PC-3 (cell line): Measurements from ENCODE around the gene GP1BA. TPM values are rescaled to one million over a fixed set of nuclear protein-coding genes. Genes with fewer than 3 reads are reported as not detected.

Experiments used
- ATAC-seq: fragments of 200-7000 bp; cut with Tn5 transposase; 2 replicates; pipeline ENCODE4 v1.9.1; 2020; ENCODE audit warnings: mild to moderate bottlenecking, moderate library complexity
- BruUV-seq: library from RNA; stranded (reverse); fragments of 400-500 nt; replicated peaks from 2 replicates; lab custom pipeline; 2021; lab: Mats Ljungman, UMichigan
- CTCF ChIA-PET: fragments of 300-600 bp; sonication (Branson Sonifier 250); formaldehyde crosslinking; loops from one replicate; lab custom pipeline; 2022; ENCODE audit warnings: antibody characterized with exemption; lab: Charles Lee
- POLR2A ChIA-PET: fragments of 300-600 bp; sonication (Branson Sonifier 250); formaldehyde crosslinking; loops from one replicate; lab custom pipeline; 2022; ENCODE audit warnings: antibody characterized with exemption; ENCODE audit not compliant: unreplicated experiment; lab: Charles Lee
- DNase-seq: peaks from one replicate; pipeline ENCODE4 v3.0.0-alpha.2; 2015
- H2AFZ ChIP-seq: fragments of 300-600 bp; sonication (generic); 2 replicates; pipeline ENCODE4 v1.6.0; 2016; ENCODE audit warnings: antibody characterized with exemption, low read length
- H3F3A ChIP-seq: fragments of 300-600 bp; sonication (generic); one replicate; pipeline ENCODE4 v1.6.0; 2017; ENCODE audit warnings: antibody characterized with exemption, low read length, control low read depth, mild to moderate bottlenecking; ENCODE audit not compliant: unreplicated experiment
- H3K27ac ChIP-seq: fragments of 300-600 bp; sonication (generic); 2 replicates; pipeline ENCODE4 v1.5.1; 2016; ENCODE audit warnings: mild to moderate bottlenecking, low read length
- H3K27me3 ChIP-seq: fragments of 300-600 bp; sonication (generic); 2 replicates; pipeline ENCODE4 v1.6.1; 2016; ENCODE audit warnings: low read length, mixed read lengths
- H3K36me3 ChIP-seq: fragments of 300-600 bp; sonication (generic); 2 replicates; pipeline ENCODE4 v1.6.1; 2016; ENCODE audit warnings: low read depth, mixed run types, low read length, mixed read lengths
- H3K4me1 ChIP-seq: fragments of 300-600 bp; sonication (generic); 2 replicates; pipeline ENCODE4 v1.5.1; 2016; ENCODE audit warnings: low read length; ENCODE audit not compliant: insufficient read depth
- H3K4me2 ChIP-seq: fragments of 300-600 bp; sonication (generic); 2 replicates; pipeline ENCODE4 v1.6.0; 2016; ENCODE audit warnings: low read length
- H3K4me3 ChIP-seq: fragments of 300-600 bp; sonication (generic); 2 replicates; pipeline ENCODE4 v1.5.1; 2016; ENCODE audit warnings: mild to moderate bottlenecking, low read length, mixed read lengths
- H3K79me2 ChIP-seq: fragments of 300-600 bp; sonication (generic); 2 replicates; pipeline ENCODE4 v1.6.1; 2017; ENCODE audit warnings: low read length, mixed read lengths
- H3K9ac ChIP-seq: fragments of 300-600 bp; sonication (generic); 2 replicates; pipeline ENCODE4 v1.6.0; 2016; ENCODE audit warnings: mild to moderate bottlenecking, low read length
- H3K9me2 ChIP-seq: fragments of 300-600 bp; sonication (generic); replicated peaks from 2 replicates; pipeline ENCODE4 v1.6.1; 2016; ENCODE audit warnings: mixed run types, low read length, mixed read lengths
- H3K9me3 ChIP-seq: fragments of 300-600 bp; sonication (generic); 2 replicates; pipeline ENCODE4 v1.6.1; 2016; ENCODE audit warnings: low read length, mixed read lengths
- H4K20me1 ChIP-seq: fragments of 300-600 bp; sonication (generic); 2 replicates; pipeline ENCODE4 v1.6.1; 2016; ENCODE audit warnings: low read length, mixed read lengths
- EZH2 ChIP-seq: fragments of 300-600 bp; sonication (generic); IDR thresholded peaks from one replicate; pipeline ENCODE4 v1.6.1; 2017; ENCODE audit warnings: antibody characterized with exemption, mild to moderate bottlenecking, low read length; ENCODE audit not compliant: unreplicated experiment
- EZH2phosphoT487 ChIP-seq: fragments of 300-600 bp; sonication (generic); IDR thresholded peaks from 2 replicates; pipeline ENCODE4 v1.6.1; 2018; ENCODE audit warnings: mild to moderate bottlenecking, antibody characterized with exemption, low read length, borderline replicate concordance
- intact Hi-C: fragments of 100-400 bp; cut with micrococcal nuclease; formaldehyde crosslinking; loops from 2 replicates; pipeline ENCODE4 v1.9.0; 2023
- total RNA-seq: library from RNA; depleted of rRNA; stranded (reverse); fragments of >200 nt; gene quantifications from 2 replicates; pipeline ENCODE4 v1.2.3, GENCODE V29; 2014
- TF ChIP-seq, protein P1 (sequence below): fragments of 300-600 bp; sonication (generic); conservative IDR thresholded peaks from 2 replicates; pipeline ENCODE4 v1.5.1; 2017; ENCODE audit warnings: antibody characterized with exemption, low read depth, mild to moderate bottlenecking, low read length

Gene GP1BA
- total RNA-seq, 1 experiment from 2014 or later: not detected

DNA sequence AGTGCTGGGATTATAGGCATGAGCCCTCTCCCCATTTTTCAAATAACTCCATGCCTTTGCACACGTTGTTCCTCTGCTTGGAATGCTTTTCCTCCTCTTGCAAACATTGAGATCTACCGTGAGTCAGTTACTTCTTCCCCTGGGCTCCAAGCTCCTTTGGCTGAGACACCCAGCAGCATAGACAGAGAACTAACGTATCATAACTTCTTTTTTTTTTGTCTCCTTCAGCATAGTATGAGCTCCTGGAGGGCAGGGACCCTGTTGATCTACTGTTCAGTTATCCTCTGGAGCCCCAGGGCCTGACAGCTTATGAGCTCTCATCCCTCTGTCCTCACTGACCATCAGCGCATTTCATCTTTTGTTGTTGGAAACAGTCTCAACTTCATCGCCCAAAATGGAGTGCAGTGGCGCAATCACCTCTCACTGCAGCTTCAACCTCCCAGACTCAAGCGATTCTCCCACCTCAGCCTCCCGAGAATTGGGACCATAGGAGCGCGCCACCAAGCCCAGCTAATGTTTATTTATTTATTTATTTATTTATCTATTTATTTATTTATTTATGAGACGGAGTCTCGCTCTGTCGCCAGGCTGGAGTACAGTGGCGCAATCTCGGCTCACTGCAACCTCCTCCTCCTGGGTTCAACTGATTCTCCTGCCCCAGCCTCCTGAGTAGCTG lies 33.4 kb downstream of the GP1BA start:
- no peaks in the 10 kb centered on the region for H3F3A ChIP-seq
- H4K20me1 ChIP-seq: no peaks in the 10 kb centered on the region
- no peak overlapping the region for H2AFZ ChIP-seq
- peaks cover 12% of the 10 kb centered on the region; the same call in 1 of the 2 replicates for H3K79me2 ChIP-seq
- ChIA-PET CTCF (interaction anchor here (2.3 kb wide), 1 partner anchor 56 kb away, joined by 11 read pairs; no protein-coding TSS in a partner anchor), POLR2A (interaction anchor here (0.6 kb wide), 1 partner anchor 20 kb away, joined by 3 read pairs; no protein-coding TSS in a partner anchor)
- H3K4me3 ChIP-seq: no peak overlapping the region
- DNase-seq: no peak
- intact Hi-C loops: no loop called here
- H3K9me2 ChIP-seq: no peaks in the 10 kb centered on the region
- H3K4me1 ChIP-seq: peaks cover 23% of the 10 kb centered on the region
- TF ChIP-seq EZH2phosphoT487 (no peak), EZH2 (no peak)
- TF ChIP-seq, protein P1, sequence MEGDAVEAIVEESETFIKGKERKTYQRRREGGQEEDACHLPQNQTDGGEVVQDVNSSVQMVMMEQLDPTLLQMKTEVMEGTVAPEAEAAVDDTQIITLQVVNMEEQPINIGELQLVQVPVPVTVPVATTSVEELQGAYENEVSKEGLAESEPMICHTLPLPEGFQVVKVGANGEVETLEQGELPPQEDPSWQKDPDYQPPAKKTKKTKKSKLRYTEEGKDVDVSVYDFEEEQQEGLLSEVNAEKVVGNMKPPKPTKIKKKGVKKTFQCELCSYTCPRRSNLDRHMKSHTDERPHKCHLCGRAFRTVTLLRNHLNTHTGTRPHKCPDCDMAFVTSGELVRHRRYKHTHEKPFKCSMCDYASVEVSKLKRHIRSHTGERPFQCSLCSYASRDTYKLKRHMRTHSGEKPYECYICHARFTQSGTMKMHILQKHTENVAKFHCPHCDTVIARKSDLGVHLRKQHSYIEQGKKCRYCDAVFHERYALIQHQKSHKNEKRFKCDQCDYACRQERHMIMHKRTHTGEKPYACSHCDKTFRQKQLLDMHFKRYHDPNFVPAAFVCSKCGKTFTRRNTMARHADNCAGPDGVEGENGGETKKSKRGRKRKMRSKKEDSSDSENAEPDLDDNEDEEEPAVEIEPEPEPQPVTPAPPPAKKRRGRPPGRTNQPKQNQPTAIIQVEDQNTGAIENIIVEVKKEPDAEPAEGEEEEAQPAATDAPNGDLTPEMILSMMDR: no peak
- H3K27ac ChIP-seq: no peak overlapping the region
- no peak overlapping the region for H3K9ac ChIP-seq
- no peak for ATAC-seq
- H3K27me3 ChIP-seq: no peaks in the 10 kb centered on the region
- H3K4me2 ChIP-seq: no peak overlapping the region
- no peaks in the 10 kb centered on the region for H3K9me3 ChIP-seq
- BruUV-seq: no TSS peak
- no peaks in the 10 kb centered on the region; the same call in 1 of the 2 replicates for H3K36me3 ChIP-seq

DNA sequence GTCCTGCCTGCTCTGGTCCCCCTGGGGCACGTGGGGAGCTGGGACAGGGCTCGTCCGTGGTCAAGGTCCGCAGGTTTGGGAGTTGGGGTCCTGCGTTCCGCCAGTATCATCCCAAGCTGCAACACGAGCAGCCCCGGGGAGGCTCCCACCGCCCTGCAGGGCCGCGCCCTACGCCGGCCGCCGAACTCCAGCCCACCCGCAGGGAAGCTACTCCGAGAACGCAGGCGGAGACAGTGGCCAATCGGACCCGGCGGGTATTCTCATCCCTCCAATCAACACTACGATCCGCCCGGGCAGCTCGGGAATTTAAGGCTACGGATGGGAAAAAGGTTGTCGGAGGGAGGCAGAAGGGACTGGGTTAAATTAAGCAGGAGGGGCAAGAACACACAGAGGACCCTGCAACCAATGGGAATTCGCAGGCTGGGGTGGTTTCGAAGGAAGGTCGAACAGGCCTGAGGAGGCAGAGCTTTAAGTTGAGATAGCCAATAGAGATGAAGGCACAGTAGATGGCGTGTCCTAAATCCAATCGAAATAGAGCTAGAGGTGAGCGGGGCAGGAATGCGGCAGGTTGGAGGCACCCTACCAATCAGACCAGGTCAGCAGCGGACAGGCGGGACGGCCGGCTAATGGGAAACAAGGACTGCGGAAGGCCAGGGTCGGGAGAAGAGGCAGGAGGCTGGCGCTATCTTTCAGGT lies 34.9 kb downstream of the GP1BA start:
- no peaks in the 10 kb centered on the region for H3F3A ChIP-seq
- ATAC-seq (peak; percentile 88), DNase-seq (peak; percentile 96)
- TSS peak; percentile 63 for BruUV-seq
- POLR2A ChIA-PET: interaction anchor here (1.0 to 1.4 kb wide), 5 partner anchors 17 to 177 kb away, joined by 3 to 8 read pairs (median 5); partner anchors contain the start of genes PFN1, RNF167 and SLC25A11
- peak overlapping the region; percentile 92 for H3K9ac ChIP-seq
- no peaks in the 10 kb centered on the region; the same call in 1 of the 2 replicates for H3K36me3 ChIP-seq
- CTCF ChIA-PET: interaction anchor here (0.6 to 2.3 kb wide), 4 partner anchors 27 to 142 kb away, joined by 3 to 11 read pairs (median 4); partner anchors contain the start of genes RNF167 and SLC25A11
- H3K4me1 ChIP-seq: peaks cover 23% of the 10 kb centered on the region
- no peaks in the 10 kb centered on the region for H3K27me3 ChIP-seq
- H3K4me2 ChIP-seq: peak overlapping the region; percentile 98
- intact Hi-C loops: loop anchor here (1.0 kb wide), 2 partner anchors 18 to 58 kb away; no protein-coding TSS in a partner anchor
- TF ChIP-seq, protein P1: no peak
- TF ChIP-seq EZH2 (no peak), EZH2phosphoT487 (no peak)
- peak overlapping the region; percentile 92 for H3K27ac ChIP-seq
- H2AFZ ChIP-seq: peak overlapping the region; percentile 75
- H3K9me3 ChIP-seq: no peaks in the 10 kb centered on the region
- H3K9me2 ChIP-seq: no peaks in the 10 kb centered on the region
- H4K20me1 ChIP-seq: no peaks in the 10 kb centered on the region
- H3K79me2 ChIP-seq: peaks cover 12% of the 10 kb centered on the region; the same call in 1 of the 2 replicates
- H3K4me3 ChIP-seq: peak overlapping the region; percentile 79
